ENCODE measurements around the gene SORCS1.

Gene SORCS1

DNA sequence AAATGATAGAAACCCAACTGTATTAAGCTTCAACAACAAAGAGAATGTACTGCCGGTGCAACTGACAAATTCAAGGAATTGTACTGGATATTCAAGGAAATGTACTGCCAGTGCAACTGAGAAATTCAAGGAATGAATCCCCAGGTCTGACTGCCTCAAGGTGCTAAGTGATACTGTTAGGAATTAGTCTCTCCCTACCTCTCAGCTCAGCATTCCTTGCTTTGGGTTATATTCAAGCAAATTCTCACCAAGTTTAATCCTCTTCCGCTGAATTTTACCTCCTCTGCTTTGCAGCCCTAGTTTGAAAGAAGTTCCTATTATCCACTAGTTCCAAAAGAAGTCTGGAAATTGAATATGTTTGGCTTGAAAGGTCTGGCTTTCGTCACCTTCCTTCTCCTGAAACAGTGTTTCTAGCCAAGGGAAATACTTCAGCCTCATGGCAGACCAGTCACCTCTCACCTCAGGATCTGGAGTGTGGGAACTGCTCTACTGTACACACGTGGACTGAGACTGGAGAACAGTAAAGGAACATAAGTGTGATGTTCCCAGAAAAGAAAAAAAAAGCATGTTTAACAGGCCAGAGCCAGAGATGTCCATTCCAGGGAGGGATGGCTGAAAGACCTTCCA lies 60.4 kb downstream of the SORCS1 start:
- DNase-seq, result no peak

DNA sequence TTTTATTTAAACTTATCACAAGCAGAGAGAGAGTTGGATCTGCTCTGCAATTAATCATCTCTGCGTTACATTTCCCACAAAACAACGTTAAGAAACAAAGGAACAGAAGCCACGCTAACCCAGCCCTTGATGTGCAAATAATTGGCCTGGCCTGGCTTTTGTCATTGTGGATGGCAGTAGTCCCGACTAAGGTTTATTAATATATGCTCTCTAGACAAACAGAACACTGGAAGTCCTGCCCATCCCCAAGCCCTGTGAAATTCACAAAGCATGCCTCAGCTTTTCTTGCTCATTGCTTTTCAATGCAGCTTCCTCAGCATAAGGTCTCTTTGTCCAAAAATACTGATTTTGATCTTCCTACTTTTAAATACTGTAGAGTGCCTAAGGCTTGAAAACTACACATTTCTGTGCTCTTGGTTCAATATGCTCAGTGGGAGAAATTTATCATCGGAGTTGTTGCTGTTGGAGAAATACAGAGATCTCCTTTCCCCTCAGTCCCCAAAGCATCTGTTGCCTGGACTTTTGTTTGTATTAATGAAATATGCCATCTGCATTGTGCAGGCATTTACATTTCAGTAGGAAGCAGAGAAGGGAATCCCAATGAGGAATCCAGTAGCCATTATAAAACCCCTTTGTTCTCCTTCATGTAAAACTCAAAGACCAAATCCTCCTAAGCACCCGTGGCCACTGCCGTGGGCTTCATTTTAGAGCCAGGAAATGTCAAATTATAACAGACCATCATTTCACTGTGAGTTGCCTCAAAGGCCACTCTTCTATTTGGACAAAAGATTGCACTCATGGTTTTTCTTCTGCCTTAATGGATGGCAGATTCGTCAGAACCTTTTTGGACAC lies 61.1 kb downstream of the SORCS1 start:
- DNase-seq, result no peak

DNA sequence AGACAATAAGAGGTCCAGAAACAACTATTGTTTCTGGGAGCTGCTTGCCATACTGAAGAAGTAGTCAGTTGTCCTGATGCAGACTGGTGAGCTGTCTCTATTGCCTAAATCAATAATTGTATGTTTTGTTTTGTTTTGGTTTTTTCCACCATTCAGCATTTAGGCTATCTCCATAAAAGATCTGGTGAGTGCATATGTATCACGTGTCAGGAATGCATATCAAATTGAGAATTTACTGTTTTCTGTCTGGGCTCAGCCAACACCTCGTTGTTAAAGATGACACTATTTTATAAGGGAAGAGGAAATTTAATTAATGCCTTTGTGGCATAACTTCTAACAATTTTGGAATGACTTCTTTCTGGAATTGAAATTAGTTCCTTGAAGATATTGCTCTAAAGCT lies 66.2 kb downstream of the SORCS1 start:
- no peak for DNase-seq

DNA sequence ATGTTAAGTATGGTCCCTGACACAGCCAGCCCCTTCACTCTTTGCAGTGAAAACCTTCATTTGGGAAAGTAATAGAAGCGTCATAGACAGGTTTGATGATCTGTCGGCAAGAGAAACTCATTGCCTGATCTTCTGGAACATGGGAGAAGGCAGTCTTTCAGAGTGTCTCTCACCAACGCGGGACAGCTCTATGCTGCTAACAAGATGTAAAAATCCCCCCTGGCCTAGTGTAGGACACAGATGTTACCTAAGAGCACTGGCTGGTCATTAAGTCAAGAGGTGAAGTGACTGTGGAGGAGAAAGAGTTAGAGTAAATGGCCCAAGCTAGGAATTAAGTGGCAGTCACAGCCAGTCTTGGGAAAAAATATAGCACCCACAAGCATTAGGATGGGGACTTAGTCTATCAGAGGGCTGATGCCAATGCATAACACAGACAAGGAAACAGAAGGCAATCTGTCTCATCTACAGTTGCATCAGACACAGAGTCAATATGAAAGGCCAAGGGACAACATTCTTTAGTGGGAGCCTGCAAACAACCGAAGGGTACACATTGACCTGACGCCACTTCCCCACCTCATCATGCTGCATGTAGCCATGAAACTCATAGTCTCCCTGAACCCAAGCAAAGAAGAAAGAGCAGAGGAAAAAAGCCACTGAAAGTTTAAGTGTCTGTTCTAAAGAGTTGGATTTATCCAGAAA lies 69.5 kb downstream of the SORCS1 start:
- no peak for DNase-seq

DNA sequence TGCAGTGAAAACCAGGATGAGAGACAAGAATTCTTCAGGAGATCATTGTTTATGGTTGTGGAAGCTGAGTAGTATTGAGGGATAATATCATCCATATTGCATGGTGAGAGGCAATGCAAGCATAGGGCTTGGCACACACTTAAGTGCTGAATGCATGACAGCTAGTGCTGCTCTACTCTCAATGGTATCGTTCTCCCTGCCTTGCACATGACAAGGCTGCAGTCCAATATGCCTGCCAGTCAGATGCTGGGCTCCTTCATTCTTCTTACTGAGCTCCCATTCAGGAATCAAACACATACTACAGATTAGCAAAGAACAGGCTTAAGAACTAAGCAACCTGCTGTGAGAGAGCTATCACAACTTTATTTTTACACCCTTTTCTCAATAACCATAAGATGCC lies 72.2 kb downstream of the SORCS1 start:
- DNase-seq, result no peak

DNA sequence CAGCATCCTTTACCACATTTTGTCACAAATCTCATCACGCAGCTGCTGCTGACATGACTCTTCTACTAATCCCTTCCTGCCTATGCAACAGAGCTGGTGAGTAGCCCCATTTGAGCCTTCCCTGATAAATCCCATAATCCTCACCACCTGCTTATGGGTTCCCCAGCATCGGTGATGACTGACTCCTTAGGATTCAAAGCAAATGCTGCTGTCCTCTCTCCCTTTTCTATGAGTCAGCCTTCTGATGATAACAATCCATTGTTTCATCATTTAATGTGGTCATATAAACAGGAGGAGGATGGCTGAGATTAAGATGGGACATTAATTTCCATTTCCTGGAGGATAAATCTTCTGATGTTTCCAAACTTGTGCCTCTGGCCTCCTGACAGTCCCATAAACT lies 73.4 kb downstream of the SORCS1 start:
- DNase-seq, result no peak

DNA sequence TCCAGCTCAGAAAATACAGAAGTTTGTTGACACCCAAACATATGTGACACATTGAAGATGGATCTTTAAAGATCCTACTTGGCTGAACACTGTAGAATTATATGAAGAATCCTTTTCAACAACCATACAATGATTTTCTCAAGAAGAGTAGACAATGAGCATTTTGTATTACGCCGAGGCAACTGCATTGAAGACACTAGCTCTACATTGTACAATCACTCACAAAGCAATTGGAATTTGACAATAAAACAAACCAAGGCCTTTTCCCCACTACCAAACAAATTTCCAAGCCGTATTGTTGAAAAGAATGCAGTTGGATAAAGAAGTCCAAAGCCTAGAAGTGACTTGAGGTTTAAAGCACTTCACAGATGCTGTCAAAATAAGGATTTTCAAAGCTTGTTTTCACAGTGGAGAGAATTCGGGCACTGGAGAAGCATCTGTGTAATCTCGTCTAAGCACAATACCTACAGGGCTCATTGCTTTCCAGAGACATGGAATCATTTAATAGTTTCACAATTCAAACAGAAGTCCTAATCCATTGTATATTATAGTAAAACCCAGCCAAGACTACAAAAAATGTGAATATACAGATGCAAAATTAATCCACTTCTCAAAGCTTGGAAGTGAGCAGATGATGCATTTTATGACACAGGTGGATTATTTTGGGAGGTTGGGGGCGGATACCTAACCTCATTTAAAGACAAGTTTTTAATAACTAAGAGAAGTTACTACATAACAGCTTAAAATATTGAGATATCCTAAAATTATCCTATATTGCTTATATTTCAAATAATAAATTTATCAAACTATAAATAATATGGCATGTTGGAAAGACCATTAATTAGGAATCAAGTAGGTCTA lies 78.6 kb downstream of the SORCS1 start:
- peak in 1 of 58 donors; percentile 6 for DNase-seq

DNA sequence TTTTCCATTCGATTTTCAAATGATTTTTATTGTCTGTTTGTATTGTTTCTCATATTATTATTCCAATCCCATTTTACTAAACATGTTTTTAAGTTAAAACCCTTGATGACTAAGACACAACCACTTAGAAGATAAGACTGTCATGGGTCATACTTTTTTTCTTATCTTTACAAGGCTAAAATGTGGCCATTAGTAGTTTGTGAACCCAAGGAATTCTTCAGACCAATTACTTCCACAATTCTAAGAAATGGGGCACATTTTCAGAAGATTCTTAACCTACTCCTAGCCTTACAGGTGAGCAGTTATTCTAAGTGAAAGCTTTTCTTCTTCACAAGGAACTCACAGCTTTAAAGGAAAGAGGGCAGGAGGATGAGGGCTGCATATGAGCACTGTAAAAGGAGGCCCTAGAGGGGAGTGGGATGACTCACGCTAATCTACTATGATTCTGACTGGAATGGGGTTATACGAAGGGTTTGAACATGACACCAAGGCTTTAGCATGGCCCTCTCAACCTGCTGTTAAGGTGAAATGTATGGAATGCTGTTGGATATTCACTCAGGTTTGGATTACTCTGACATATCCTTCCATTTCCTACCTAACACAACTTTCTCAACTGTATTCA lies 81.0 kb downstream of the SORCS1 start:
- no peak for DNase-seq

DNA sequence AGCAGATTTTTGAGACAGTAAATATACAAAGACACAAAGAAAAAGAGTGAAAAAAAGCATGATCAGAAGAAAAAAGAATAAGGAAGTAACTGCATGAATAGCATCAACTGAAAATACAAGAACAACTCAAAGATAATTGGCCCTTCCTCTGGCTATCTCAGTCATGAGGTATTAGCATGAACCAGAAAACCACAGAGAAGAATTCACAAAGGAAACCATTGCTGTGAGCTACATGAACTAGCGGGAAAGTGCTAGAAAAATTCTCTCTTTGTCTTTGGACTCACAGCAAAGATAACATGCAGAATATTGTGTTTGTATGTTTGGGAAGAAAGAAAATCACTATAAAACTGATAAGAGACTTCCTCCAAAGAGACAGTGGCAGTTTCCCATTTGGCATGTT lies 82.9 kb downstream of the SORCS1 start:
- DNase-seq, result no peak

DNA sequence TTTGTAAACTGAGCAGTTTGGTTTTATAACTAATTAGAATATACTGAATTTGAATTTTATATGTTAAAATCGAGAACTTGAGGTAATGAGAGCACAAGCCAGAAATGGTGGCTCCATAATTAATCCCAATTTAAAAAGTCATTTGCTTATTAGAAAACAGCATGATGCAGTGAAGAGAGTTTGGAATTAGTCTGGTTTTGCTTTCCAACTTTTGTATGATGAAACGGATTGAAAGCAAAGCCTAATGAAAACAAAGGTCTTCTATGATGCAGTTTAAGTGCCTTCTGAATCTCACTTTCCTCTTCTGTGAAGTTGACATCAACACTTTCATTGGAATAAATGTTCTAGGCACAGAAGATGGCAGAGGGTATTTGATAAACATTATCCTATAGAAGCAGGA lies 89.4 kb downstream of the SORCS1 start:
- DNase-seq, result no peak

DNA sequence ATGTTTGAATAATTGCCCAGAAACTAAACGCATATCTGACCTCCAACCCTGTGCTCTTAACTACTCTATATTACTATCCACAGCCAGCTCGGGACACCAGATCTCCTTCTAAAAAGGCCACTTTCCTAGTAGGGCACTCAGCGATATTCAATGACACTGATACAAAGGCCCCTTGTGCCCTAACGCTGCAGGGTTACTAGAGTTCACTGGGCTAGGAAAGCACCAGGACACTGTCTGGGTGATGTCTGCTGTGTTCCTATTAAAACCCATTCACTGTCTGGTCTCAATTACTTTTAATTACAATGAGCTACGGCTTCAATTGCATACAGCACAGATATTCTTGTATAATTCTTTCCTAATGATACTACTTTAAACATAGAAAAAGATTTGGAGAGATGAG lies 91.7 kb downstream of the SORCS1 start:
- DNase-seq, result peak in 11 of 58 donors; percentile 1 to 27 (median 6)

DNA sequence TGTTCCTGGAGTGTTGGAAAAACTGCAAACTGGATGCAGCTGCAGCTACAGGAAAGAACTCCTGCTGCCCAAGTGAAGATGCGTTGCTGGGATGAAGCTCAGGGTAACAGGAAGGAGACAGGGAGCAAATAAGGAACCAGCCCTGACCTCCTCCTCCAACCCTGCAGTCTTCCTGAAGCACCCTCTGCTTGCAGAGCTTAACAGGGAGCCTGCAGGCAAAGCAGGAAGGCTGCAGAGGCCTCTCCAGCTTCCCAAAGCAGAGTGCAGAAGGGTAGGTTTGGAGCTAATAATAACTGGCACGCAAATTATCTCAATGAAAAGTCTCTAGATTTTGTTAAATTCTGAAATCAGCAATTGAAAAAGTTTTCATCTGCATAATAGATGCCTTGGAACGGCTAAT lies 92.5 kb downstream of the SORCS1 start:
- no peak for DNase-seq

DNA sequence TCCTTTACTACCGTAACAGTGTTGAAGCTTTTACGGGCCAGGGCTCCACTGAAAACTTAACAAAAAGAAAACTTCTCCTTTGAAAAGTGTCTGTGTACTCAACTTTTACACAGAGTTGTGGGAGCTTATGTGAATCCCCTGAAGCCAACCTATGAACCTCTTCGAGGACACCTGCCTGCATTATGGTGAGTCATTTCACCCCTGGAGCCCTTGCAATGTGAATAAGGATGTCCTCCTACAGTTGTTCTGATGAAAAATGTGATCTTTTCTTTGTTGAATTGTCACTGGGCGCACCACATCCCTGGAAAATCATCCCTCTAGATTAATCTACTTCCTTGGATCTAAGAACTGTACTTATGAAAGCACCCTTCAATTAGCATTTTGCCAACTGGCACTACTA lies 93.2 kb downstream of the SORCS1 start:
- no peak for DNase-seq

DNA sequence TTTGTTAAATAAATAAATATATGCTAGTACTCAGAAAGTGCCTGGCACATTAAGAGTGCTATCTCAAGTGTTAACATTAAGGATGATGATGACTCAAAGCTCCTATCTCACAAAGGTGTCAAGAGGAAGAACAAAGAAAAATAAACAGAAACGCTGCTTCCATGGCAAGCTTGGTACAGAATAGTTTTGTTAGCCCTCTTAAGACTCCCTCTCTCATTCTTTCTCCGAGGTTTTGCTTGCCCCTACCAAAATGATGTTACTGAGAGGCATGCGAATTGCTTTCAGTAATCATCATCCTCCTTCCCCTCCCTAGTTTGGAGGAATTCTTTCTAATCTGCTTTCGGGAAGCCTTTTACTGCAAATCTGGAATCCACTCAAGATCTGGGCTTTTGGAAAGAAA lies 96.7 kb downstream of the SORCS1 start:
- no peak for DNase-seq

DNA sequence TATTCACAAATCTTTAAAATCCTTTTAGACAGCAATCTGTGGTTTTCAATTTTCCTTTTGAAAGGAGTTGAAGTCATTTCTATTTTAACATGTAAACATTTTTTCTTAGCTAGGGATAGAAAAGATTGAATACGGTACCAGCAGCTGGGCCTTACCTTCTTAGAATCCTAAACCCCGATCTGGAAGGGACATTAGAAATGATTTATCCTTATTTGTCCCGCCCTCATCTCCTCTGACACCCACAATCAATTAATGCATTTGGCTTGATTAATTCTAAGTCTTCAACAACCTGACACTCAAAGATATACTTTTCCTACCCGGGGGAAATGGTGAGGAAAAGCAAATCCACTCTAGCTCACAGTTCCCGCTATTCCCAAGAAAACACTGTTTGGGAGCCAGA lies 100.4 kb downstream of the SORCS1 start:
- DNase-seq, result no peak

DNA sequence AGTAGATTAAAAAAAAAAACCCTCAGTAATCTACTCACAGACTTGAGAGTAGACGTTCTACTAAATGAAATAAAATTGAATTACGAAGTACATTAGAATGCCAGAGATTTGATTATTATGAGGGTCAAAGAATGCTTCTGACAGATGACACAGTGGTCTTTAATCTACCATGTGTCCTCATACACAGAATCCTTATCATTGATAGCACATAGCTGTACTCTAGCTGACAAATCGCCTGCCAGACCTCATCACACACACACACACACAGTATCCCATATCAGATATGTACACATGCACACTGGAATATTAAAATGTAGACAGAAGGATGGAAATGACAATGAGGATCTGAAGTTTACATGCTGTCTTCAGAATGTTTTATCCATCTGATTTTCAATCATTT lies 104.6 kb downstream of the SORCS1 start:
- DNase-seq, result no peak

DNA sequence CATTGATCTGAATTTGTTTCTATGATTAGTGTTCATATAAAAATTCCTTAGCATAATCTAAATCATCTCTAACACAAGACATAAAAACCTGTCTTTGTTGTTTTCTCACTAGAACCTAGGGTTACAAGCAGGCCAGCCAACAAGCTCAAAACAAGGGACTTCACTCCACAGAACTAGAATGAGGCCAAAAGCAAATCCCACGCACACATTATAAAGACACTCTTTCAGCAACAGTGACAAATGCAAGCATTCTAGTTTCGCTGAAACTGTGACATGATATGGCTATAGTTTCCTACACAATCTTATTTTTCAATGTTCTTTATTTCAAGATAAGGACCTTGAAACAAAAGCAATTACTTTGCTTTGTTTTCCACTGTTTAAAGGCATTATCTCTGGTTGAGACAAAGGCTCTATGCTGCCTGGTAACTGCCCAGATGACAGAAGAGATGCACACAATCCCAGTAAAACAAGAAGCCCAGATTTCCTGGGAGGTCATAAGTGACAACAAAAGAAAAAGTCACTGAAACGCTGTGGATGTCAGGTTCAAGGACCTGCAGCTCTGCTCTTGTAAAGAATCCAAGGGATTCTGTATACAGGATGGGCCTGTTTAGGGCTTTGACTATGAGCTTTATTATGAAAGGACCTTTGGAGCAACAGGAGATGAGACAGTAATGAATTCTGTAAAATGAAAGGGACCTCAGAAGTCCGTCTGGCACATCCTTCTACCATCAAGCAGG lies 105.3 kb downstream of the SORCS1 start:
- DNase-seq, result no peak

DNA sequence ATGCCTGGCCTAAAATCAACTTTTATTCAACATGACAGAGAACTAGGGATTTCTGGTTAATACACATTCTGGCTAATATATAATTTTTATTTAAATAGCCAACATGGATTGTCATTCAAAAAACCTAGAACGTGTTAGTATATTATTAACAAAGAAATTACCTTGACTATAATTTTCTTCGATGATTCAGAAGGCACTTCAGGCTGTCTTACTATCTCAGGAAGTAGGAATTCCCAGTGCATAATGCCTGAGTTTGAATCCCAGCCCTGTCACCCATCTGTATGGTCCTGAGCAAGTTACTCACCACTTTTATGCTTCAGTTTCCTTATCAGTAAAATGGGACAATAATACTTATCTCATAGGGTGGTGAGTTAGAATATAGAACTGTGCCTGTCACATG lies 106.2 kb downstream of the SORCS1 start:
- no peak for DNase-seq

DNA sequence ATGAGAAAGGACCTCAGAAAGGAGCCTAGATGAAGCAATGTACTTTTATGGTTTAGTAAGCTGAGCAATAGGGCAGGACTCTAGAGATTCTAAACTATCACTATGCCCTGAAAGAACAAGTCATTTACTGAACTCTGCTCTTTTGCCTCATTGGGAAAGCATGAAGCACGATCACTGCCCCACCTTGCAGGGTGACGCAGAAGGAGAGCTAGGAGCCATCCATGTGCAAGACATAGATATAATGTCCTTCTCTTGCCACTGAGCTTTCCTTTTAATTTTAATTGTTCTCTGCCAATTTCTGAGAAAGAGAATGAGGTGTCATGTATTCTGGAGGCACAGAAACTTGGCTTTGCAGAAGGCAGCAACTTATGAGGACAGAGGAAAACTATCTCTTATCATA lies 108.3 kb downstream of the SORCS1 start:
- no peak for DNase-seq

DNA sequence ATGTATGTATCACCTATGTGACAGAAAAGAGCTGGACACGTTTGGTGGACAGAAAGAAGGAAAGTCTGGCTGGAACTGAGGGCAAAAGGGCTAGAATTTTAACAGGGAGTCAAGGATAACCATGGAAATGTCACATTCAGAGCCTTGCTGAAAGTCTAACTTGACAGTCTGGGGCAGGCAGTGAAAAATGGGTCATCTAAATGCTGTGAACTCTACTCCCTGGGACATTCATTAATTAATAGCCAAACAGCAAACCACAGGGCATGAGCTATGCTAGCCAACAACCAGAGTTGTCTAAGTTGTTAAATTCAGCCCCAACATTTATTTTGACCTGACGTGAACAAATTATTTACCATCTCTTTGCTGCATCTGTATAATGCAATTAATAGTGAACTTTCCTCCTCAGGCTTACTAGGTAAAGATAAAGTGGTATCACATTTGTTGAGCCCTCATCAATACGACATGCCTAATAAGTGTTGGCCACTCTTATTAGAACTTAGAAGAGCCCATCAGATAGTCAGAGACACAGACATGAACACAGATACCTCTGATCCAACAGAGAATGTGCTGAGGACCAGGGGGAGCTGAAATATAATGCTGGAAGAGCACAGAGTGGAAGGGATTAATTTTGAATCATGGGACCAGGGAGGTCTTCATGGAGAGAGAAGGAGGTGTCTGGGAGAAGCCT lies 109.9 kb downstream of the SORCS1 start:
- DNase-seq, result no peak
